B cell (primary cell): ENCODE results near the gene AGPAT3.

Source experiments
- EZH2 ChIP-seq: IDR thresholded peaks from 2 replicates; pipeline ENCODE4 v1.6.1; 2012; ENCODE audit warnings: borderline replicate concordance, low read depth, mild to moderate bottlenecking, moderate library complexity, low read length; ENCODE audit not compliant: insufficient read depth, poor library complexity, severe bottlenecking
- TF ChIP-seq, protein P1 (sequence below): fragments of 200-600 bp; IDR thresholded peaks from one replicate; pipeline ENCODE4 v1.8.0; 2022; ENCODE audit warnings: antibody characterized with exemption, mild to moderate bottlenecking

DNA sequence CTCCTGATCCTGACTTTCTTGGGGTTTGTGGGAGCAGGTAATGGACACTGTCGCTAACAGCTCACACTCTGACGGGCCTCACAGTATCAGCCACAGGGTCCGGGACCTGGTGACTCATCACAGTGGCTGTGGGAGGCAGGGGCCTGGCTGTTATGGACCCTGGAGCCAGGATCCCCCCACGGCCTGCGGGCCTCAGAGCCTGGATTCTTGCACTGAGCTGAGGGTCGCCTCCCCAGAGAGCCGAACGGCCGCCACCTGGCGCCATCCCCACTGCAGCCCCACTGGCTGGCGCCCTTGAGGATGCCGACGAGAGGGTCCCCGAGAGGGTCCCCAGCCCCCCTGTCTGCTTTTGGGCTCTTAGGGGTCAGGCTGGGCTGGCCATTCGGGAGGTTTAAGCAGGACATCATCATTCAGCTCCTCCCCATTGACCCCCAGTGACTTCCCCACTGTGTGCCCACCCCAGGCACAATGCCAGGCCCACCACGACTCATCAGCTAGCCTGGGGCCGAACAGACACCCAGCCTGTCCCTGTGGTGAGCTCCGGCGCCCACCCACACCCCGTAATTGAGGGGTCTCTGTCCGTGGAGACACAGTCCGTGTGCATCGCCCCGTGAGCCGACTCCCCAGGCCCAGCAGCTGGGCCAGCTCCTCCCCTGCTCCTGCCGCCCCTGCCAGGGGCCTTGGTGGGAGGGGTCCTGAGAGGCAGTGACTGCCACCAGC, 116.3 kb downstream of the AGPAT3 start:
- TF ChIP-seq, protein P1, sequence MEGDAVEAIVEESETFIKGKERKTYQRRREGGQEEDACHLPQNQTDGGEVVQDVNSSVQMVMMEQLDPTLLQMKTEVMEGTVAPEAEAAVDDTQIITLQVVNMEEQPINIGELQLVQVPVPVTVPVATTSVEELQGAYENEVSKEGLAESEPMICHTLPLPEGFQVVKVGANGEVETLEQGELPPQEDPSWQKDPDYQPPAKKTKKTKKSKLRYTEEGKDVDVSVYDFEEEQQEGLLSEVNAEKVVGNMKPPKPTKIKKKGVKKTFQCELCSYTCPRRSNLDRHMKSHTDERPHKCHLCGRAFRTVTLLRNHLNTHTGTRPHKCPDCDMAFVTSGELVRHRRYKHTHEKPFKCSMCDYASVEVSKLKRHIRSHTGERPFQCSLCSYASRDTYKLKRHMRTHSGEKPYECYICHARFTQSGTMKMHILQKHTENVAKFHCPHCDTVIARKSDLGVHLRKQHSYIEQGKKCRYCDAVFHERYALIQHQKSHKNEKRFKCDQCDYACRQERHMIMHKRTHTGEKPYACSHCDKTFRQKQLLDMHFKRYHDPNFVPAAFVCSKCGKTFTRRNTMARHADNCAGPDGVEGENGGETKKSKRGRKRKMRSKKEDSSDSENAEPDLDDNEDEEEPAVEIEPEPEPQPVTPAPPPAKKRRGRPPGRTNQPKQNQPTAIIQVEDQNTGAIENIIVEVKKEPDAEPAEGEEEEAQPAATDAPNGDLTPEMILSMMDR, result no peak
- TF ChIP-seq EZH2, result no peak
